GM21786 (cell line): ENCODE data around the gene BACE1-AS.
"Not testable (repeated sequence)": the region's sequence is repeated elsewhere in the genome, so short reads cannot be mapped to it uniquely, and the experiment has no call there.

Experiments
- ATAC-seq: cut with Tn5 transposase; IDR thresholded peaks from one replicate; pipeline ENCODE4 v1.9.1; 2021; ENCODE audit not compliant: unreplicated experiment

BACE1-AS gene

GRCh38 chr11:117319214-117319840 is 28.2 kb downstream of the BACE1-AS start:
- no peak for ATAC-seq

GRCh38 chr11:117327255-117327566 is 36.1 kb downstream of the BACE1-AS start:
- not testable (repeated sequence) for ATAC-seq

- peak; percentile 96 for ATAC-seq
Measured at GRCh38 chr11:117327567-117328374, 36.6 kb downstream of the BACE1-AS start, which contains the start of gene CEP164. Gene CEP164 (plus strand): TSS chr11:117327854. CDS start chr11:117338587, 10,733 bp downstream.

- ATAC-seq, result peak; percentile 3
Measured at GRCh38 chr11:117328375-117329010, 37.3 kb downstream of the BACE1-AS start.

- ATAC-seq, result no peak
Measured at GRCh38 chr11:117332843-117333242, 41.7 kb downstream of the BACE1-AS start.

GRCh38 chr11:117333917-117334316 is 42.8 kb downstream of the BACE1-AS start:
- no peak for ATAC-seq

GRCh38 chr11:117334896-117335295 is 43.8 kb downstream of the BACE1-AS start:
- no peak for ATAC-seq

GRCh38 chr11:117335399-117335798 is 44.3 kb downstream of the BACE1-AS start:
- no peak for ATAC-seq

GRCh38 chr11:117337076-117337475 is 45.9 kb downstream of the BACE1-AS start:
- ATAC-seq, result no peak
